ENCODE results near the gene CACNA1G.

CACNA1G gene

GRCh38 chr17:50632637-50633036 is 72.1 kb downstream of the CACNA1G start:
- DNase-seq (ENCODE audit: low read depth), result no peak

- no peak for DNase-seq (ENCODE audit: low read depth)
These were observed 73.2 kb downstream of the CACNA1G start for GRCh38 chr17:50633683-50634082.

GRCh38 chr17:50634224-50634914 is 73.9 kb downstream of the CACNA1G start, which contains the start of gene ABCC3:
Gene ABCC3 (plus strand): TSS chr17:50634881. CDS start chr17:50634937, 56 bp downstream.
- no peak for DNase-seq (ENCODE audit: low read depth)

GRCh38 chr17:50634915-50635731 is 74.6 kb downstream of the CACNA1G start:
- DNase-seq (ENCODE audit: low read depth), result no peak

GRCh38 chr17:50635732-50635981 is 75.1 kb downstream of the CACNA1G start:
- no peak for DNase-seq (ENCODE audit: low read depth)

- DNase-seq (ENCODE audit: low read depth), result no peak
These were observed 75.7 kb downstream of the CACNA1G start for GRCh38 chr17:50635982-50636803.

GRCh38 chr17:50636804-50637195 is 76.3 kb downstream of the CACNA1G start:
- DNase-seq (ENCODE audit: low read depth), result no peak

- no peak for DNase-seq (ENCODE audit: low read depth)
These were observed 77.5 kb downstream of the CACNA1G start for GRCh38 chr17:50637829-50638605.

GRCh38 chr17:50638606-50638965 is 78.1 kb downstream of the CACNA1G start:
- DNase-seq (ENCODE audit: low read depth), result no peak

GRCh38 chr17:50638966-50639713 is 78.6 kb downstream of the CACNA1G start:
- no peak for DNase-seq (ENCODE audit: low read depth)

- no peak for DNase-seq (ENCODE audit: low read depth)
These were observed 80.3 kb downstream of the CACNA1G start for GRCh38 chr17:50640686-50641351.

GRCh38 chr17:50641357-50641756 is 80.8 kb downstream of the CACNA1G start:
- no peak for DNase-seq (ENCODE audit: low read depth)

GRCh38 chr17:50642071-50642721 is 81.7 kb downstream of the CACNA1G start:
- no peak for DNase-seq (ENCODE audit: low read depth)

- no peak for DNase-seq (ENCODE audit: low read depth)
These were observed 82.5 kb downstream of the CACNA1G start for GRCh38 chr17:50642722-50643656.

- DNase-seq (ENCODE audit: low read depth), result no peak
These were observed 85.5 kb downstream of the CACNA1G start for GRCh38 chr17:50645748-50646682.

GRCh38 chr17:50647187-50647586 is 86.7 kb downstream of the CACNA1G start:
- DNase-seq (ENCODE audit: low read depth), result no peak

- no peak for DNase-seq (ENCODE audit: low read depth)
These were observed 88.8 kb downstream of the CACNA1G start for GRCh38 chr17:50649042-50649908.

Measured in stimulated activated CD8-positive, alpha-beta memory T cell treated with anti-CD3 and anti-CD28 coated beads, Interleukin-15, amount 100 ng/mL, for 1 hour (primary cell).